Body of pancreas (tissue), 4 donors: ENCODE measurements around the gene PRKD3.

Source experiments
- CTCF ChIP-seq, 7 experiments: fragments of 450-650 bp in 4 of 7; fragments of 200-600 bp in 3 of 7; sonication (generic) in 3 of 7; IDR thresholded peaks; one replicate each; pipeline ENCODE4 v1.5.1; 2016 to 2019; ENCODE audit warnings: antibody characterized with exemption in 7 of 7
- POLR2A ChIP-seq, 3 donors: fragments of 450-650 bp; IDR thresholded peaks; one replicate each; pipeline ENCODE4 v1.6.1; 2016; ENCODE audit warnings: antibody characterized with exemption in 3 of 3, mild to moderate bottlenecking in 2 of 3

GRCh38 chr2:37357530-37357929, 32.9 kb upstream of the PRKD3 start:
- TF ChIP-seq CTCF (IDR thresholded peaks at IDR 0.05): no peak
- TF ChIP-seq POLR2A (IDR thresholded peaks at IDR 0.05): no peak
